PFSK-1 (cell line): ENCODE data around the gene NUBP1.

Experiments used
- FOXP2 ChIP-seq: optimal IDR thresholded peaks from 2 replicates; pipeline ENCODE3; 2011; ENCODE audit warnings: borderline replicate concordance, control low read depth, inconsistent platforms; ENCODE audit not compliant: insufficient read depth; ENCODE audit errors: extremely low read length, extremely low read depth
- POLR2AphosphoS5 ChIP-seq: IDR thresholded peaks from 2 replicates; pipeline ENCODE4 v1.6.1; 2012; ENCODE audit warnings: low read depth, mild to moderate bottlenecking, control low read depth, low read length, moderate library complexity
- REST ChIP-seq, 2 experiments: IDR thresholded peaks; 2 replicates each; pipeline versions ENCODE4 v1.6.1 to v1.8.0; 2011 to 2012; ENCODE audit warnings: low read depth in 2 of 2, low read length in 2 of 2, control low read depth in 1 of 2, inconsistent platforms in 1 of 2, mild to moderate bottlenecking in 1 of 2, moderate library complexity in 1 of 2; ENCODE audit not compliant: insufficient read depth in 1 of 2
- SIN3A ChIP-seq: IDR thresholded peaks from 2 replicates; pipeline ENCODE4 v1.6.1; 2012; ENCODE audit warnings: mild to moderate bottlenecking, low read length, moderate library complexity, borderline replicate concordance; ENCODE audit not compliant: insufficient read depth
- TAF1 ChIP-seq: IDR thresholded peaks from 2 replicates; pipeline ENCODE4 v1.6.1; 2012; ENCODE audit warnings: low read length, control low read depth, borderline replicate concordance; ENCODE audit not compliant: insufficient read depth

The NUBP1 gene

GRCh38 chr16:10770907-10771306, 27.3 kb downstream of the NUBP1 start:
- TF ChIP-seq TAF1 (no peak), REST (IDR thresholded peaks at IDR 0.05; ENCODE audit: insufficient read depth in 1 of 2, low read depth in 2 of 2, low read length in 2 of 2) (no peak), FOXP2 (no peak), POLR2AphosphoS5 (no peak), SIN3A (no peak)

- TF ChIP-seq POLR2AphosphoS5 (no peak), TAF1 (no peak)
These were observed 32.6 kb downstream of the NUBP1 start for GRCh38 chr16:10776280-10776679.

- no peak for TF ChIP-seq POLR2AphosphoS5
- no peak for TF ChIP-seq SIN3A
- TF ChIP-seq REST (IDR thresholded peaks at IDR 0.05; ENCODE audit: insufficient read depth in 1 of 2, low read depth in 2 of 2, low read length in 2 of 2) = no peak
- no peak for TF ChIP-seq FOXP2
- no peak for TF ChIP-seq TAF1
These were observed 33.7 kb downstream of the NUBP1 start for GRCh38 chr16:10777356-10777755.

GRCh38 chr16:10780628-10781027, 37.0 kb downstream of the NUBP1 start:
- TF ChIP-seq TAF1 (no peak), FOXP2 (no peak)

- TF ChIP-seq TAF1 = no peak
- no peak for TF ChIP-seq REST (IDR thresholded peaks at IDR 0.05; ENCODE audit: insufficient read depth in 1 of 2, low read depth in 2 of 2, low read length in 2 of 2)
- no peak for TF ChIP-seq POLR2AphosphoS5
- no peak for TF ChIP-seq FOXP2
- no peak for TF ChIP-seq SIN3A
These were observed 39.0 kb downstream of the NUBP1 start for GRCh38 chr16:10782628-10783027.

- TF ChIP-seq TAF1 (no peak), POLR2AphosphoS5 (no peak), SIN3A (no peak)
These were observed 43.7 kb downstream of the NUBP1 start for GRCh38 chr16:10787304-10787703.

- no peak for TF ChIP-seq SIN3A
- TF ChIP-seq TAF1 = no peak
- TF ChIP-seq FOXP2 = no peak
- no peak for TF ChIP-seq REST (IDR thresholded peaks at IDR 0.05; ENCODE audit: insufficient read depth in 1 of 2, low read depth in 2 of 2, low read length in 2 of 2)
- TF ChIP-seq POLR2AphosphoS5 = no peak
These were observed 47.4 kb downstream of the NUBP1 start for GRCh38 chr16:10791048-10791447.
